Liver (tissue), 9 donors: ENCODE data around the gene XXYLT1. TPM values are rescaled to one million over a fixed set of nuclear protein-coding genes. Genes with fewer than 3 reads are reported as not detected.

Experiments used
- DNase-seq: peaks from one replicate; pipeline ENCODE4 v3.0.0-alpha.2; 2017; ENCODE audit warnings: low spot score
- H3K27ac ChIP-seq, 2 donors: one replicate each; pipeline ENCODE4 v1.7.0; 2013; ENCODE audit warnings: inconsistent platforms in 2 of 2, low read length in 2 of 2, control low read depth in 1 of 2, low read depth in 1 of 2, mild to moderate bottlenecking in 1 of 2
- H3K27me3 ChIP-seq, 4 donors: one replicate each; pipeline versions ENCODE4 v1.6.1 to v1.7.0; 2013; ENCODE audit warnings: low read length in 3 of 4, inconsistent platforms in 1 of 4, mild to moderate bottlenecking in 1 of 4, moderate library complexity in 1 of 4; ENCODE audit not compliant: control insufficient read depth in 4 of 4, insufficient read depth in 4 of 4
- H3K36me3 ChIP-seq, 4 donors: one replicate each; pipeline versions ENCODE4 v1.6.1 to v1.7.0; 2013; ENCODE audit warnings: low read length in 3 of 4, mild to moderate bottlenecking in 3 of 4, low read depth in 1 of 4, moderate library complexity in 1 of 4; ENCODE audit not compliant: control insufficient read depth in 4 of 4, insufficient read depth in 3 of 4
- H3K4me1 ChIP-seq, 4 donors: one replicate each; pipeline versions ENCODE4 v1.6.1 to v1.7.0; 2013; ENCODE audit warnings: low read length in 3 of 4, mild to moderate bottlenecking in 3 of 4, moderate library complexity in 1 of 4; ENCODE audit not compliant: control insufficient read depth in 4 of 4, insufficient read depth in 4 of 4
- H3K4me3 ChIP-seq, 3 donors: one replicate each; pipeline versions ENCODE4 v1.6.1 to v1.7.0; 2013; ENCODE audit warnings: low read length in 3 of 3, control low read depth in 1 of 3, low read depth in 1 of 3, mild to moderate bottlenecking in 1 of 3
- H3K9ac ChIP-seq, 2 donors: one replicate each; pipeline ENCODE4 v1.7.0; 2013; ENCODE audit warnings: low read length in 2 of 2, mild to moderate bottlenecking in 2 of 2, moderate library complexity in 2 of 2, control low read depth in 1 of 2, low read depth in 1 of 2
- H3K9me3 ChIP-seq, 4 donors: one replicate each; pipeline versions ENCODE4 v1.6.1 to v1.7.0; 2013; ENCODE audit warnings: low read length in 3 of 4; ENCODE audit not compliant: control insufficient read depth in 4 of 4
- EGR1 ChIP-seq, 2 donors: IDR thresholded peaks; 2 replicates each; pipeline ENCODE4 v1.6.1; 2016 to 2018; ENCODE audit warnings: antibody characterized with exemption in 2 of 2, low read depth in 2 of 2
- FOXA1 ChIP-seq: IDR thresholded peaks from 2 replicates; pipeline ENCODE4 v1.6.1; 2016; ENCODE audit warnings: antibody characterized with exemption
- FOXA2 ChIP-seq: IDR thresholded peaks from 2 replicates; pipeline ENCODE4 v1.6.1; 2016; ENCODE audit warnings: antibody characterized with exemption
- GABPA ChIP-seq, 2 donors: IDR thresholded peaks in 1 of 2; conservative IDR thresholded peaks in 1 of 2; 2 replicates each; pipeline ENCODE4 v1.6.1; 2016; ENCODE audit warnings: antibody characterized with exemption in 2 of 2, mild to moderate bottlenecking in 1 of 2, moderate library complexity in 1 of 2
- HNF4A ChIP-seq, 2 donors: conservative IDR thresholded peaks; 2 replicates each; pipeline ENCODE4 v1.6.1; 2016; ENCODE audit warnings: antibody characterized with exemption in 2 of 2, mild to moderate bottlenecking in 2 of 2
- HNF4G ChIP-seq: IDR thresholded peaks from 2 replicates; pipeline ENCODE4 v1.6.1; 2016; ENCODE audit warnings: antibody characterized with exemption
- JUND ChIP-seq, 2 donors: IDR thresholded peaks; 2 replicates each; pipeline ENCODE4 v1.6.1; 2016; ENCODE audit warnings: antibody characterized with exemption in 2 of 2
- NR2F2 ChIP-seq: IDR thresholded peaks from 2 replicates; pipeline ENCODE4 v1.6.1; 2016; ENCODE audit warnings: antibody characterized with exemption
- RAD21 ChIP-seq, 2 donors: IDR thresholded peaks; 2 replicates each; pipeline ENCODE4 v1.6.1; 2016; ENCODE audit warnings: antibody characterized with exemption in 2 of 2, mild to moderate bottlenecking in 2 of 2
- RXRA ChIP-seq, 2 donors: IDR thresholded peaks; 2 replicates each; pipeline ENCODE4 v1.6.1; 2017 to 2018; ENCODE audit warnings: antibody characterized with exemption in 2 of 2, mild to moderate bottlenecking in 1 of 2
- SP1 ChIP-seq: IDR thresholded peaks from 2 replicates; pipeline ENCODE4 v1.6.1; 2018; ENCODE audit warnings: antibody characterized with exemption, mild to moderate bottlenecking
- TAF1 ChIP-seq: conservative IDR thresholded peaks from 2 replicates; pipeline ENCODE4 v1.6.1; 2016; ENCODE audit warnings: antibody characterized with exemption, mild to moderate bottlenecking
- YY1 ChIP-seq: IDR thresholded peaks from 2 replicates; pipeline ENCODE4 v1.6.1; 2016; ENCODE audit warnings: antibody characterized with exemption, mild to moderate bottlenecking
- WGBS: extraction: QIAGEN DNeasy Blood & Tissue Kit; methylation state at CpG from one replicate; pipeline ENCODE4 v1.1.7; 2013; 5-methylcytosine and 5-hydroxymethylcytosine counted together
- polyA plus RNA-seq, 2 donors: library from polyadenylated mRNA; stranded (reverse) in 1 of 2; unstranded in 1 of 2; fragments of 200-250 nt in 1 of 2; fragments of >200 nt in 1 of 2; fragmentation: Nextera tagmentation in 1 of 2; extraction: Ambion mirVana in 1 of 2; gene quantifications; one replicate each; pipeline versions ENCODE4 v1.2.1 to v1.2.3, GENCODE V29; 2013 to 2015
- total RNA-seq, 2 donors: library from RNA; depleted of rRNA; stranded (reverse); fragments of >200 nt; gene quantifications; one replicate each; pipeline ENCODE4 v1.2.3, GENCODE V29; 2014
- TF ChIP-seq, protein P1 (sequence below): IDR thresholded peaks from 2 replicates; pipeline ENCODE4 v1.6.1; 2016; ENCODE audit warnings: antibody characterized with exemption
- TF ChIP-seq, protein P2 (sequence below): IDR thresholded peaks from 2 replicates; pipeline ENCODE4 v1.6.1; 2016; ENCODE audit warnings: antibody characterized with exemption
- TF ChIP-seq, protein P3 (sequence below): fragments of 150-350 bp; IDR thresholded peaks from 2 replicates; pipeline ENCODE4 v1.5.1; 2017; ENCODE audit warnings: improper control_type of control experiment, low read depth, low read length; ENCODE audit not compliant: missing input control
- TF ChIP-seq, protein P4 (sequence below): IDR thresholded peaks from 2 replicates; pipeline ENCODE4 v1.6.1; 2016; ENCODE audit warnings: antibody characterized with exemption
- TF ChIP-seq, protein P5 (sequence below): IDR thresholded peaks from 2 replicates; pipeline ENCODE4 v1.6.1; 2016; ENCODE audit warnings: antibody characterized with exemption, mild to moderate bottlenecking
- donor health status: healthy.
- donor health status: healthy.
- donor health status: healthy.
- donor health status: healthy.
- donor health status: healthy.

The XXYLT1 gene
- total and polyA plus RNA-seq, 4 donors = 0.93 to 7.6 (median 2.8) TPM

DNA sequence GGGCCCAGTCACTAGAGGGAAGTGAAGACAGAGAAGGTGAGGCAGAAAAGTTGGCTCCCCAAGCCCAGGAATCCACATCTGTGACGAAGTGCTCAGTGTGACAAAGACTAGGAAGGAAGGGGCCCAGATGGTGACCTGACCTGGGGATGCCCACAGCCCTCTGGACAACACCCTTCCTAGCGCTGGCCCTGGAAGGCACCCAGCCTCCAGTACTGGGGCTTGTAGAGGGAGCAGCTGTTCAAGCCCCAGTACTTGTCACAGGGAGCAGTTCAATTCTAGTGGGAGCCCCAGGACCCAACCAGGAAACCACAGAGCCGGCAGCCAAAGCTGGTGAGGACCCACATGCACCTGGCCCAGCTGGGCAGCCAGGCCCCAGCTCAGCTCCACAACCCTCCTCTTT, 190.8 kb downstream of the XXYLT1 start:
- 79% methylated on average over 3 of the region's 3 CpGs for whole genome bisulfite sequencing

DNA sequence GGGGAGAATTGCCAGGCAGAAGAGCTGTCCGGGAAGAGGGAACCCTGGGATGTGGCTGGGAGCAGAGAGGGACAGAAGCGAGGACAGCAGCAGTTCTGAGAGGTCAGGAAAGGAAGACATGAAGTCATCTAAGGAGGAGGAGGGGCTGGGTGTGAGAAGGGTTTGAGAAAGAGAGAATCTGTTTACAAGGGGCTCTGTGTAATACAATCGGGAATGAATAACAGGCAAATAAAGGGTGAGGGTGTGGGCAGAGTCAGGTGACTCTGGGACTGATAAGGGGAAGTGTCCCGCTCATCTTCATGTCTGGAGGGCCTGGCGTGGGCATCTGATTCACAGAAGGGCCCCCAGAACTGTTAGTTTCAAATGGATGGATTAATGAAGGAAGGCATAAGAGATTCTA, 191.3 kb downstream of the XXYLT1 start:
- no peaks in the 10 kb centered on the region for H3K36me3 ChIP-seq
- no peak for DNase-seq
- H3K4me1 ChIP-seq = no peaks in the 10 kb centered on the region
- no peak overlapping the region for H3K27ac ChIP-seq
- WGBS = 71% methylated on average over 5 of the region's 5 CpGs
- no peaks in the 10 kb centered on the region for H3K9me3 ChIP-seq
- H3K4me3 ChIP-seq = no peak overlapping the region
- no peaks in the 10 kb centered on the region for H3K27me3 ChIP-seq
- TF ChIP-seq HNF4G (no peak), YY1 (no peak), NR2F2 (no peak), FOXA2 (no peak), GABPA (IDR thresholded peaks at IDR 0.05 in 1 of 2, conservative IDR thresholded peaks at IDR 0.05 in 1 of 2) (no peak), FOXA1 (no peak), SP1 (no peak), RAD21 (IDR thresholded peaks at IDR 0.05) (no peak), EGR1 (IDR thresholded peaks at IDR 0.05; ENCODE audit: low read depth in 2 of 2) (no peak), RXRA (IDR thresholded peaks at IDR 0.05) (no peak), JUND (IDR thresholded peaks at IDR 0.05) (no peak), TAF1 (no peak)
- TF ChIP-seq, protein P1, sequence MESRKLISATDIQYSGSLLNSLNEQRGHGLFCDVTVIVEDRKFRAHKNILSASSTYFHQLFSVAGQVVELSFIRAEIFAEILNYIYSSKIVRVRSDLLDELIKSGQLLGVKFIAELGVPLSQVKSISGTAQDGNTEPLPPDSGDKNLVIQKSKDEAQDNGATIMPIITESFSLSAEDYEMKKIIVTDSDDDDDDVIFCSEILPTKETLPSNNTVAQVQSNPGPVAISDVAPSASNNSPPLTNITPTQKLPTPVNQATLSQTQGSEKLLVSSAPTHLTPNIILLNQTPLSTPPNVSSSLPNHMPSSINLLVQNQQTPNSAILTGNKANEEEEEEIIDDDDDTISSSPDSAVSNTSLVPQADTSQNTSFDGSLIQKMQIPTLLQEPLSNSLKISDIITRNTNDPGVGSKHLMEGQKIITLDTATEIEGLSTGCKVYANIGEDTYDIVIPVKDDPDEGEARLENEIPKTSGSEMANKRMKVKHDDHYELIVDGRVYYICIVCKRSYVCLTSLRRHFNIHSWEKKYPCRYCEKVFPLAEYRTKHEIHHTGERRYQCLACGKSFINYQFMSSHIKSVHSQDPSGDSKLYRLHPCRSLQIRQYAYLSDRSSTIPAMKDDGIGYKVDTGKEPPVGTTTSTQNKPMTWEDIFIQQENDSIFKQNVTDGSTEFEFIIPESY = no peak
- TF ChIP-seq, protein P2, sequence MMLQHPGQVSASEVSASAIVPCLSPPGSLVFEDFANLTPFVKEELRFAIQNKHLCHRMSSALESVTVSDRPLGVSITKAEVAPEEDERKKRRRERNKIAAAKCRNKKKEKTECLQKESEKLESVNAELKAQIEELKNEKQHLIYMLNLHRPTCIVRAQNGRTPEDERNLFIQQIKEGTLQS = no peak
- TF ChIP-seq, protein P3, sequence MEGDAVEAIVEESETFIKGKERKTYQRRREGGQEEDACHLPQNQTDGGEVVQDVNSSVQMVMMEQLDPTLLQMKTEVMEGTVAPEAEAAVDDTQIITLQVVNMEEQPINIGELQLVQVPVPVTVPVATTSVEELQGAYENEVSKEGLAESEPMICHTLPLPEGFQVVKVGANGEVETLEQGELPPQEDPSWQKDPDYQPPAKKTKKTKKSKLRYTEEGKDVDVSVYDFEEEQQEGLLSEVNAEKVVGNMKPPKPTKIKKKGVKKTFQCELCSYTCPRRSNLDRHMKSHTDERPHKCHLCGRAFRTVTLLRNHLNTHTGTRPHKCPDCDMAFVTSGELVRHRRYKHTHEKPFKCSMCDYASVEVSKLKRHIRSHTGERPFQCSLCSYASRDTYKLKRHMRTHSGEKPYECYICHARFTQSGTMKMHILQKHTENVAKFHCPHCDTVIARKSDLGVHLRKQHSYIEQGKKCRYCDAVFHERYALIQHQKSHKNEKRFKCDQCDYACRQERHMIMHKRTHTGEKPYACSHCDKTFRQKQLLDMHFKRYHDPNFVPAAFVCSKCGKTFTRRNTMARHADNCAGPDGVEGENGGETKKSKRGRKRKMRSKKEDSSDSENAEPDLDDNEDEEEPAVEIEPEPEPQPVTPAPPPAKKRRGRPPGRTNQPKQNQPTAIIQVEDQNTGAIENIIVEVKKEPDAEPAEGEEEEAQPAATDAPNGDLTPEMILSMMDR = no peak
- TF ChIP-seq, protein P4, sequence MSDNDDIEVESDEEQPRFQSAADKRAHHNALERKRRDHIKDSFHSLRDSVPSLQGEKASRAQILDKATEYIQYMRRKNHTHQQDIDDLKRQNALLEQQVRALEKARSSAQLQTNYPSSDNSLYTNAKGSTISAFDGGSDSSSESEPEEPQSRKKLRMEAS = no peak
- TF ChIP-seq, protein P5, sequence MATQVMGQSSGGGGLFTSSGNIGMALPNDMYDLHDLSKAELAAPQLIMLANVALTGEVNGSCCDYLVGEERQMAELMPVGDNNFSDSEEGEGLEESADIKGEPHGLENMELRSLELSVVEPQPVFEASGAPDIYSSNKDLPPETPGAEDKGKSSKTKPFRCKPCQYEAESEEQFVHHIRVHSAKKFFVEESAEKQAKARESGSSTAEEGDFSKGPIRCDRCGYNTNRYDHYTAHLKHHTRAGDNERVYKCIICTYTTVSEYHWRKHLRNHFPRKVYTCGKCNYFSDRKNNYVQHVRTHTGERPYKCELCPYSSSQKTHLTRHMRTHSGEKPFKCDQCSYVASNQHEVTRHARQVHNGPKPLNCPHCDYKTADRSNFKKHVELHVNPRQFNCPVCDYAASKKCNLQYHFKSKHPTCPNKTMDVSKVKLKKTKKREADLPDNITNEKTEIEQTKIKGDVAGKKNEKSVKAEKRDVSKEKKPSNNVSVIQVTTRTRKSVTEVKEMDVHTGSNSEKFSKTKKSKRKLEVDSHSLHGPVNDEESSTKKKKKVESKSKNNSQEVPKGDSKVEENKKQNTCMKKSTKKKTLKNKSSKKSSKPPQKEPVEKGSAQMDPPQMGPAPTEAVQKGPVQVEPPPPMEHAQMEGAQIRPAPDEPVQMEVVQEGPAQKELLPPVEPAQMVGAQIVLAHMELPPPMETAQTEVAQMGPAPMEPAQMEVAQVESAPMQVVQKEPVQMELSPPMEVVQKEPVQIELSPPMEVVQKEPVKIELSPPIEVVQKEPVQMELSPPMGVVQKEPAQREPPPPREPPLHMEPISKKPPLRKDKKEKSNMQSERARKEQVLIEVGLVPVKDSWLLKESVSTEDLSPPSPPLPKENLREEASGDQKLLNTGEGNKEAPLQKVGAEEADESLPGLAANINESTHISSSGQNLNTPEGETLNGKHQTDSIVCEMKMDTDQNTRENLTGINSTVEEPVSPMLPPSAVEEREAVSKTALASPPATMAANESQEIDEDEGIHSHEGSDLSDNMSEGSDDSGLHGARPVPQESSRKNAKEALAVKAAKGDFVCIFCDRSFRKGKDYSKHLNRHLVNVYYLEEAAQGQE = no peak
- H3K9ac ChIP-seq = no peak overlapping the region

More for the DNA sequence above, 190.8 kb downstream of the XXYLT1 start:
- Histone ChIP-seq H3K9ac (no peak overlapping the region), H3K27me3 (no peaks in the 10 kb centered on the region), H3K27ac (no peak overlapping the region), H3K9me3 (no peaks in the 10 kb centered on the region), H3K4me1 (no peaks in the 10 kb centered on the region), H3K4me3 (no peak overlapping the region), H3K36me3 (no peaks in the 10 kb centered on the region)
- TF ChIP-seq YY1 (no peak), HNF4A (conservative IDR thresholded peaks at IDR 0.05) (no peak), NR2F2 (no peak), RAD21 (IDR thresholded peaks at IDR 0.05) (no peak), HNF4G (no peak), FOXA1 (no peak), GABPA (IDR thresholded peaks at IDR 0.05 in 1 of 2, conservative IDR thresholded peaks at IDR 0.05 in 1 of 2) (no peak), RXRA (IDR thresholded peaks at IDR 0.05) (no peak), JUND (IDR thresholded peaks at IDR 0.05) (no peak), FOXA2 (no peak)
- TF ChIP-seq, protein P4 = no peak
- TF ChIP-seq, protein P1 = no peak
- DNase-seq = no peak
